Activated T-cell treated with anti-CD3 and anti-CD28 coated beads for 24 hours (primary cell): ENCODE results near the gene ZNF821.
A peak's percentile ranks its signal among the peaks of the same experiment; 100 is the strongest.
"Not testable (repeated sequence)": the region's sequence is repeated elsewhere in the genome, so short reads cannot be mapped to it uniquely, and the experiment has no call there.

Experiments used
- DNase-seq: peaks from one replicate; pipeline ENCODE4 v3.0.0-alpha.2; 2020; ENCODE audit warnings: low read depth

Gene ZNF821

GRCh38 chr16:71859762-71860521 is 24.0 kb downstream of the ZNF821 start:
- no peak for DNase-seq

DNA sequence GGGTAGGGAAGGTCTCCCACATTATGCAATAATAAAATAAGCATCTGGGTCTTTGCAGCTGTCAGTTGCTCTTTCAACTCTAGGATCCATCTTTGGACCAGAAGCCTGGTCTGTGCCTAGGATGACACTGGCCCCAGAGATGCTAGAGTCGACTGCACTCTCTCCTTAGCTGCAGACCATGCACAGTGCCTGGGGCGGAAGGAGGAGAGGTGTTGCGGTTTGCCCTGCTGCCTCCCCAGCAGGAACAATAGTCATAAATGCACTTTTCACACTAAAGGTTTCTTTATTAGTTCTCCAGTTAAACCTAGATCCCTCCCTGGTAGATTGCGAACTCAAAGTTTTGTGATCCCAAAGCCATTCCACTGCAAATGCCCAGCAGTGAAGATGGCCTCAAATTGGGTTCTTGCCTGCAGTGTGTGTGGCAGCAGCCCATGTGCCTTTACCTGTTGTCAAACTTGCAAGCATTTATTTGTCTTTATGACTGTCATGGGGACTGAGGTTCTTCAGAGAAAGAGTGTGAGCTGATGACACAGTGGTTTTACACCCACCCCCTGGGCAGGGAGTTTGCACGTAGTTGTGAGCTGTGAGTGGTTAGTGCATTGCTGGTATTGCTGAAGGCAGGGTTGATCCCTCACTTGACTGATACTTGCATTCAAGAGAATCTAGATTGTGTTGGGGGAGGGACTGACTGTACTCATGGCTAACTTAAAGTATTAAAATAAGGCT is 27.9 kb downstream of the ZNF821 start:
- DNase-seq: no peak

- DNase-seq: no peak
These were observed 29.5 kb downstream of the ZNF821 start for GRCh38 chr16:71854369-71854948.

GRCh38 chr16:71853413-71853812 is 30.6 kb downstream of the ZNF821 start:
- DNase-seq: no peak

DNA sequence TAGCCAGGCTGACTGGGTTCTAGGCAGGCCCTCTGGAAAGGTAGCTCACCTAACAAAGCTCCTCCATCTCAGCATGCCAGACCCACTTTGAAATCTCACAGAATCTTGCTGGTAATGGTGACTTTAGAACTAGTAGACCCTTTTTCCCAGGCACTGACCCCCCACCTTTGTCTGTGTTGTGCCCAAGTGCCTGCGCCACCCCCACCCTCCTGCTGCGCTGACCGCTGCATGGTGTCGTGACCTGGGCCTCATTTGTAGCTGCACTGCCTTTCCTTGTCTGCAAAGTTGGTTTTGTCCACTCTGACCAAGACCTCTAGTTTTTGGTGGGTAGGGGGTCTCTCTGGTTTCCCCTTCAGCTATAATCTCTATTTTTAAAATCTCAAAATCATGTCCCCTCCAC is 31.4 kb downstream of the ZNF821 start:
- DNase-seq: no peak

DNA sequence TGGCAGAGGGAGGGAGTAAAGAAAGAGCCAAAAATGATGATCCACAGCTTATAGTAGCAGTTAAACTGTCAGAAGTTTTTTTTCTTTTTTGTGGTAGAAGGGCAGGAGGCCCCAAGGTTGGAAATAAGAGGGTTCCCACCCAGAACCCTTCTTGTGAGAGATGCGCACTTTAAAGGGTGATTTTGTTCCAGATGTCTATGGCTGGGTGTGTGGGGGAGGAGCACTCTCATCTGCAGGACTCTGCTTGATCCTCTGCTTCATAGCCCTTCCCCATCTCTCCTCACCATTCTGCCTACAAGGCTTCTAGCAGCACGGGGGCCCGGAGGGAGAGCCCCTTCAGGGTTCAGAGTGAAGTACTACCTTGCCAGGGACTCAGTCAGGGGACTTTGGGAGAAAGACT is 31.8 kb downstream of the ZNF821 start:
- no peak for DNase-seq

DNA sequence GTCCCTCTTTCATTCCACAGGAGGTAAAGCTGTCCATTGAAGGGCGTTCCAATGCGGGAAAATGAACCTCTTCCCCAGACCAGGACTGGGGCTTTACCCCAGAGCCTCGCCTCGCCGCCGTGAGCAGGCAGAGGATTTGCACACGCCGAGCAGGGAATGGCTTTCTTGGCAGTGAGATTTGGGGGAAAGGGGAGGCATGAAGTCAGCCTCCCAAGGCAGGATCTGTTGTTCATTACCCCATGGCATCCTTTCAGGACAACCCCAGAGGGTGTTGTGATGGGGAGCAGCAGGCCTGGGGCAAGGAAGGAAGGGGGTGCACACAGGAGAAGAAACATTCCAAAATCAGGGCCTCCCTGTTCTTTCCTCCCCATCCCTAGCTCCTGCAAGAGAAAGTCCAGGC is 32.2 kb downstream of the ZNF821 start:
- no peak for DNase-seq

DNA sequence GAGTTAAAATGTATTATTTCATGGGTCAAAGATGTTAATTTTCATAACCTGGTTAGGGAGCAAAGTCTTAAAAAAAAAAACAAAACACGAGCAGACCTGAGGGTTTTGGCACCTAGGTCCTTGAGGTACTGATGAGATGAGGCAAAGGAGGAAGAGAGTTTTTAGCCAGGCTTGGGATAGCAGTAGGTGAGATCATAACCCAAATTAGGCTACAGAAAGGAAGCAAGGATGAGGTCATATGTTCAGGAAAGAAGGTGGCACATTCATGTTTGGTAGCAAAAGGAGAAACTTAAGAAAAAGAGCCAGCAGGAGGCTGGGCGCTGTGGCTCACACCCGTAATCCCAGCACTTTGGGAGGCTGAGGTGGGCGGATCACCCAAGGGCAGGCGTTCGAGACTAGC is 35.4 kb downstream of the ZNF821 start:
- no peak for DNase-seq

- no peak for DNase-seq
These were observed 36.9 kb downstream of the ZNF821 start for GRCh38 chr16:71847096-71847495.

DNA sequence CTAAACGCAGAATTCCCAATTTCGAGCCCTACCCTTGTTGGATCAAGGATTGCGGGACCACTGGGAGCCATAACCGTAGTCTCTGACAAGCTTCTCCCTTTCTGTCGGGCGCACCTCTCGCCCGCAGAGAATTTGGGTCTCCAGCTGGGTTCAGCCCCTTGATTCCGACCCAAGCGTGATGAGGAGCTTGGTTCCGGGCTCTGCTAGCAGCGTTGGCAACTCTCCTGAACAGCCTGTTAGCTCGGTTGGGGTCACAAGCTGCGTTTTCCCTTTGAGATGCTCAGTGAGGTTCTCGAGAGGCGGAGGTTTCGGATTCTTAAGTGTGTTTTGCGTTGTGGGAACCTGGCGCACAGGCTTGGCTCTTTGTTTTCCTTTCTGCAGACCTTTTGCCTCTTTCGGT is 37.6 kb downstream of the ZNF821 start:
- DNase-seq: no peak

- DNase-seq: peak; percentile 91
These were observed 38.1 kb downstream of the ZNF821 start, which contains the start of gene ATXN1L for GRCh38 chr16:71845639-71846430. ATXN1L (plus strand) TSS chr16:71845976; CDS start chr16:71849741, 3,765 bp downstream.

- DNase-seq: no peak
These were observed 40.4 kb downstream of the ZNF821 start for GRCh38 chr16:71843572-71843971.

- DNase-seq: no peak
These were observed 43.9 kb downstream of the ZNF821 start for GRCh38 chr16:71840052-71840451.

DNA sequence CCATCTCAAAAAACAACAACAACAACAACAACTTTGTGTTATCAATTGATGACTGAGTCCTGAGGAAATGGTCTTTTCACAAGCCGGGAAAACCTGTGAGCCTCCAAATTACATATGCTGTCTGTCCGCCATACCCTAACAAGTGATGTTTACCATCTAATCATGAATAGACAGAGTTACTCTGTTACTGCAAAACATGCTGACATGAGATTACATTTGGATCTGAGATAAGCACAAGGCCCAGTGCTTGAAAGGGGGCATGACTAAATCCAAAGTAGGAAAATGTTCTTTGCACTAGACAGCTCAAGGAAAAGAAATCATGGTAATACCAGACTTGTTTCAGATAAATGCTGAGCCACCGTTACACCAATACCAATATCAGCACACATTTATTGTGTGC is 46.8 kb downstream of the ZNF821 start:
- no peak for DNase-seq

GRCh38 chr16:71834291-71834690 is 49.7 kb downstream of the ZNF821 start:
- DNase-seq: no peak

DNA sequence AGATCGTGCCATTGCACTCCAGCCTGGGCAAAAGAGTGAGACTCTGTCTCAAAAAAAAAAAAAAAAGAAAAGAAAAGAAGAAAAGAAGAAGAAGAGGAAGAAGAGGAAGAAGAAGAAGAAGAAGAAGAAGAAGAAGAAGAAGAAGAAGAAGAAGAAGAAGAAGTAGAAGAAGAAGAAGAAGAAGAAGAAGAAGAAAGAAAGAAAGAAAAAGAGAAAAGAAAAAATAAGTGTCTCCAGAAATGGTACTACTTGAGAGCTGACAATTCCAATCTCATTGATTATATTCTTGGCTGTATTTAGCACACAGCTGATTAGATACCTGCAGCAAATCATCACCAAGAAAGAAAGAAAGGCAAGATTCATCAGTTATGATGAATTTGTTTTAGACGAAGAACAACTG is 51.9 kb downstream of the ZNF821 start:
- DNase-seq: not testable (repeated sequence)

- not testable (repeated sequence) for DNase-seq
These were observed 52.3 kb downstream of the ZNF821 start for GRCh38 chr16:71831698-71832097.

GRCh38 chr16:71830359-71830758 is 53.6 kb downstream of the ZNF821 start:
- no peak for DNase-seq

DNA sequence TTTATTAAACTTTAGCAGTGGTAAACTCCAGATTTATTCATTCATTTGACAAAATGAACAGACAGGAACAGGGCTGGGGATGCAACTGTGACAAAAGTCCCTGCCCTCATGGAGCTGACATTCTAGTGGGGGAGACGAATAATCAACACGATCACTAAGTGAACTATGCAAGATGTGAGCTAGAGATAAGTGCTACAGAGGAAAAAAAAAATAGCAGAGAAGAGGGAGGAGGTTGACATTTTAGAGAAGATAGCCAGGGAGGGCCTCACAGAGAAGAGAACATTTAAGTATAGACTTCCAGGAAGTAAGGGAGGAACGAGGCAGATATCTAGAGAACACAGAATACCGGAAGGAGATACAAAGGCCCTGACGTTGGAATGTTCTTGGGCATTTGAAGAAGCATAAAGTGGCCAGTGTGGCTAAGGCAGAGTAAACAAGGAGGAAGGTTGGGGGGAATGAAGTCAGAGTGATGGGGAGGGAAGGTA is 57.4 kb downstream of the ZNF821 start:
- DNase-seq: no peak

DNA sequence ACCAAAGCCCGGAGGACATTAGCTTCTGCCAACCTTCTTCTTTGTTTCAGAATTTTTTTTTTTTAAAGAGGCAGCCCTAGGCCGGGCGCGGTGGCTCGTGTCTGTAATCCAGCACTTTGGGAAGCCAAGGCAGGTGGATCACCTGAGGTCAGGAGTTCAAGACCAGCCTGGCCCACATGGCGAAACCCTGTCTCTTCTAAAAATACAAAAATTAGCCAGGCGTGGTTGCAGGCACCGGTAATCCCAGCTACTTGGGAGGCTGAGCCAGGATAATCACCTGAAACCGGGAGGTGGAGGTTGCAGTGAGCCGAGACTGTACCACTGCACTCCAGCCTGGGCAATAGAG is 66.9 kb downstream of the ZNF821 start:
- DNase-seq: not testable (repeated sequence)

GRCh38 chr16:71811261-71811803 is 72.7 kb downstream of the ZNF821 start:
- no peak for DNase-seq

GRCh38 chr16:71810155-71810530 is 73.8 kb downstream of the ZNF821 start:
- not testable (repeated sequence) for DNase-seq
